GM19193 (cell line): ENCODE data around the gene IMMP2L.

Experiments used
- POLR2A ChIP-seq: IDR thresholded peaks from 4 replicates; pipeline ENCODE4 v1.6.1; 2011; ENCODE audit not compliant: insufficient read depth, insufficient read length; ENCODE audit errors: extremely low read depth

Gene IMMP2L

GRCh38 chr7:110775046-110775445 is 787.2 kb downstream of the IMMP2L start:
- TF ChIP-seq POLR2A: no peak

GRCh38 chr7:110774071-110774470 is 788.2 kb downstream of the IMMP2L start:
- no peak for TF ChIP-seq POLR2A

- TF ChIP-seq POLR2A: no peak
Measured at GRCh38 chr7:110772615-110773014, 789.7 kb downstream of the IMMP2L start.

- TF ChIP-seq POLR2A: no peak
Measured at GRCh38 chr7:110771717-110772116, 790.6 kb downstream of the IMMP2L start.

- no peak for TF ChIP-seq POLR2A
Measured at GRCh38 chr7:110767550-110768110, 794.7 kb downstream of the IMMP2L start.

- TF ChIP-seq POLR2A: no peak
Measured at GRCh38 chr7:110766864-110767263, 795.4 kb downstream of the IMMP2L start.

- TF ChIP-seq POLR2A: no peak
Measured at GRCh38 chr7:110764852-110765251, 797.4 kb downstream of the IMMP2L start.

- TF ChIP-seq POLR2A: no peak
Measured at GRCh38 chr7:110762546-110763225, 799.6 kb downstream of the IMMP2L start.

GRCh38 chr7:110760341-110760740 is 802.0 kb downstream of the IMMP2L start:
- TF ChIP-seq POLR2A: no peak

- no peak for TF ChIP-seq POLR2A
Measured at GRCh38 chr7:110759069-110759468, 803.2 kb downstream of the IMMP2L start.

GRCh38 chr7:110754649-110755048 is 807.6 kb downstream of the IMMP2L start:
- no peak for TF ChIP-seq POLR2A

GRCh38 chr7:110750931-110751605 is 811.2 kb downstream of the IMMP2L start:
- TF ChIP-seq POLR2A: no peak

- TF ChIP-seq POLR2A: no peak
Measured at GRCh38 chr7:110733221-110733620, 829.1 kb downstream of the IMMP2L start.

GRCh38 chr7:110724811-110725210 is 837.5 kb downstream of the IMMP2L start:
- no peak for TF ChIP-seq POLR2A

GRCh38 chr7:110721395-110721794 is 840.9 kb downstream of the IMMP2L start:
- TF ChIP-seq POLR2A: no peak

- no peak for TF ChIP-seq POLR2A
Measured at GRCh38 chr7:110720626-110721025, 841.7 kb downstream of the IMMP2L start.

GRCh38 chr7:110719741-110720140 is 842.6 kb downstream of the IMMP2L start:
- no peak for TF ChIP-seq POLR2A
